ENCODE results near the gene ZG16B. TPM values are rescaled to one million over a fixed set of nuclear protein-coding genes. Genes with fewer than 3 reads are reported as not detected.

Gene ZG16B
- total and polyA plus RNA-seq, 4 experiments from 2014 or later: 0.79 TPM; not detected in 3

DNA sequence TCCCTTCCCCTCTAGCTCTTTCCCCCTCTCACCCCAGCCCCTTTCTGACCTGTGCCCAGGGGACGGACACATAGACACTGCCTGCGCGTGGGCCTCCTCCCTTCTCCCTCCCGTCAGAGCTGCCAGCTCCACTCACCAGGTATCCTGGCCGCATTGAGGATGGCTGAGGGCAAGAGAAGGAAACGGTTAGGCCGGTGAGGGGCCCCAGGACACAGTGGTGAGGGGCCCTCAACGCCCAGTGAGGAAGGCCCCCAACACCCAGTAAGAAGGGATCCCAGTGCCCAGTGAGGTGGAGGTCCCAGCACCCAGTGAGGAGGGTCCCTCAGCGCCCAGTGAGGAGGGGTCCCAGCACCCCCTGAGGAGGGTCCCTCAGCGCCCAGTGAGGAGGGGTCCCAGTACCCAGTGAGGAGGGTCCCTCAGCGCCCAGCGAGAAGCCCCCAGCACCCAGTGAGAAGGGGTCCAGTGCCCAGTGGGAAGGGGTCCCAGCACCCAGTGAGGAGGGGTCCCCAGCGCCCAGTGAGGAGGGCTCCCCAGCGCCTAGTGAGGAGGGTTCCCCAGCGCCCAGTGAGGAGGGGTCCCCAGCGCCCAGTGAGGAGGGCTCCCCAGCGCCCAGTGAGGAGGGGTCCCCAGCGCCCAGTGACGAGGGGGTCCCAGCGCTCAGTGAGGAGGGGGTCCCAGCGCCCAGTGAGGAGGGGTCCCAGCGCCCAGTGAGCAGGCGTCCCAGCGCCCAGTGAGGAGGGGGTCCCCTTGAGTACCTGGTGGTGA lies 26.8 kb downstream of the ZG16B start:
- Mint-ChIP-seq H3K27ac (no peak overlapping the region), H3K4me3 (peak overlapping the region in 4 of 8 donors; percentile 26 to 46 (median 31)), H3K9me3 (peaks cover 3 to 17% (median 11%) of the 10 kb centered on the region in 8 donors), H3K27me3 (peaks cover 5 to 13% of the 10 kb centered on the region in 2 donors), H3K4me1 (peaks cover 2 to 6% (median 5%) of the 10 kb centered on the region in 4 donors), H3K36me3 (peaks cover 0 to 10% of the 10 kb centered on the region in 2 donors)
- no peaks in the 10 kb centered on the region for H3K36me3 ChIP-seq (ENCODE audit: insufficient read depth, low read length)
- DNase-seq: no peak
- peaks cover 12% of the 10 kb centered on the region for H3K4me1 ChIP-seq (ENCODE audit: insufficient read depth, low read length)
- peaks cover 6% of the 10 kb centered on the region for H3K27me3 ChIP-seq (ENCODE audit: insufficient read depth, low read length)
- intact Hi-C loops (cut with micrococcal nuclease): no loop called here
- H3K4me3 ChIP-seq (ENCODE audit: low read length in 2 of 2): no peak overlapping the region
- H3K9me3 ChIP-seq (ENCODE audit: control insufficient read depth in 1 of 2, low read length in 2 of 2): peaks cover 0 to 5% of the 10 kb centered on the region in 2 donors
- CTCF ChIA-PET (ENCODE audit: partially characterized antibody): interaction anchor here (0.7 to 2.0 kb wide), 4 partner anchors 9 to 15 kb away, joined by 3 to 7 read pairs (median 4); no protein-coding TSS in a partner anchor
- H3K27ac ChIP-seq (ENCODE audit: low read depth, low read length): no peak overlapping the region
- POLR2A ChIA-PET (ENCODE audit: partially characterized antibody): no interaction called here

DNA sequence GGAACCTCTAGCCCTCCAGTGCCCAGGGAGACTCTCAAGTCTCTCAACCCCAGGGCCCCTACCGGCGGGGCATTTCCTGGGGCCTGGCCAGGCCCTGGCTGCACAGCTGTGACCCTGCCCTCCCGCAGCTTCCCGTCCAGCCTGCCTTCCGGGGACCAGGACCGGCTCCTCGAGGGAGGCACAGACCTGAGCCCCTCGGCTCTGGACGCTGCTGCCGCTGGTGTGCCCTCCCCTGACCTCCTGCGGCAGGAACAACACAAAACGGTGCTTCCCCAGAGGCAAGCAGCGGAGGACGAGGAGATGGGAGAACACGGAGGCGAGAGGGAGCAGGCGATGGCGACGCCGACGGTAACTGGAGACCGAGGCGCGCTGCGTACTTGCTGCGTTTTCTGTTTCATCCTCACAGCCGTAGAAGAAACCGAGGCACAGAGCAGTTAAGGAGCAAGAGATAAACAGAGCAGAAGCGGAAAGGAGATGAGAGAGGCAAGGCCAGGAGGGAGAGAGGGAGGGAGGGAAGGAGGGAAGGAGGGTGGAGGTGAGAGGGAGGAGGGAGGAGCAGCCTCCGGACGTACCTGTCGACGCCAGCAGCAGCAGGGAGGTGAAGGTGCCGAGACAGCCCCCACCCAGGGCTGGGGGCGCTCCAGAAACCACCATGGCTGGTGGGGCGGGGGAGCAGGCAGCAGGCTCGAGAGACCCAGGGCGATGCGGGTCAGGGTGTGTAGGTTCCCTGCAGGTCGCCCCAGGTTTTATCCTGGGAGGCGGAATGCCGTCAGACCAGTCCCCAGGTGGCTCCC lies 27.5 kb downstream of the ZG16B start, which contains the start of gene PRSS22:
TSS of gene PRSS22 (minus strand) at position 720 of the 794 bp plus-strand sequence. CDS start at position 654, 66 bp downstream.
- intact Hi-C loops (cut with micrococcal nuclease): no loop called here
- DNase-seq: no peak
- Histone ChIP-seq H3K27ac (ENCODE audit: low read depth, low read length) (no peak within 1 kb of the TSS), H3K4me1 (ENCODE audit: insufficient read depth, low read length) (peaks cover 12% of the 10 kb centered on the region), H3K4me3 (ENCODE audit: low read length in 2 of 2) (peak within 1 kb of the TSS in 1 of 2 donors; percentile 46), H3K36me3 (ENCODE audit: insufficient read depth, low read length) (no peaks in the 10 kb centered on the region), H3K9me3 (ENCODE audit: control insufficient read depth in 1 of 2, low read length in 2 of 2) (peaks cover 0 to 5% of the 10 kb centered on the region in 2 donors), H3K27me3 (ENCODE audit: insufficient read depth, low read length) (peaks cover 6% of the 10 kb centered on the region)
- H3K4me3 Mint-ChIP-seq: peak within 1 kb of the TSS; percentile 55 to 89 (median 86)
- ChIA-PET CTCF (ENCODE audit: partially characterized antibody) (interaction anchor here (2.0 kb wide), 1 partner anchor 10 kb away, joined by 7 read pairs; no protein-coding TSS in a partner anchor), POLR2A (ENCODE audit: partially characterized antibody) (no interaction called here)
- peaks cover 3 to 17% (median 11%) of the 10 kb centered on the region in 8 donors for H3K9me3 Mint-ChIP-seq
- peaks cover 2 to 6% (median 5%) of the 10 kb centered on the region in 4 donors for H3K4me1 Mint-ChIP-seq
- H3K27ac Mint-ChIP-seq: peak within 1 kb of the TSS in 3 of 7 donors; percentile 78 to 92 (median 81)
- peaks cover 0 to 10% of the 10 kb centered on the region in 2 donors for H3K36me3 Mint-ChIP-seq
- H3K27me3 Mint-ChIP-seq: peaks cover 5 to 13% of the 10 kb centered on the region in 2 donors

- Histone ChIP-seq H3K27ac (ENCODE audit: low read depth, low read length) (no peak overlapping the region), H3K9me3 (ENCODE audit: control insufficient read depth in 1 of 2, low read length in 2 of 2) (peaks cover 0 to 5% of the 10 kb centered on the region in 2 donors), H3K4me3 (ENCODE audit: low read length in 2 of 2) (no peak overlapping the region), H3K4me1 (ENCODE audit: insufficient read depth, low read length) (peaks cover 12% of the 10 kb centered on the region), H3K27me3 (ENCODE audit: insufficient read depth, low read length) (peaks cover 6% of the 10 kb centered on the region), H3K36me3 (ENCODE audit: insufficient read depth, low read length) (no peaks in the 10 kb centered on the region)
- Mint-ChIP-seq H3K4me1 (peaks cover 2 to 6% (median 5%) of the 10 kb centered on the region in 4 donors), H3K27me3 (peaks cover 5 to 13% of the 10 kb centered on the region in 2 donors), H3K27ac (no peak overlapping the region), H3K4me3 (peak overlapping the region in 5 of 8 donors; percentile 21 to 86 (median 29)), H3K9me3 (peaks cover 3 to 17% (median 11%) of the 10 kb centered on the region in 8 donors), H3K36me3 (peaks cover 0 to 10% of the 10 kb centered on the region in 2 donors)
- CTCF ChIA-PET (ENCODE audit: partially characterized antibody): interaction anchor here (2.0 kb wide), 1 partner anchor 9 kb away, joined by 7 read pairs; no protein-coding TSS in a partner anchor
- intact Hi-C loops (cut with micrococcal nuclease): no loop called here
- no peak for DNase-seq
- POLR2A ChIA-PET (ENCODE audit: partially characterized antibody): no interaction called here
These were observed 28.3 kb downstream of the ZG16B start for GRCh38 chr16:2858245-2859025.

GRCh38 chr16:2859686-2860265 lies 29.7 kb downstream of the ZG16B start:
- Mint-ChIP-seq H3K27ac (peak overlapping the region in 1 of 7 donors; percentile 25), H3K36me3 (peaks cover 0 to 3% of the 10 kb centered on the region in 2 donors), H3K9me3 (peaks cover under 1 to 10% (median 3%) of the 10 kb centered on the region in 8 donors), H3K27me3 (peaks cover 5 to 13% of the 10 kb centered on the region in 2 donors), H3K4me1 (peaks cover 2 to 6% (median 4%) of the 10 kb centered on the region in 4 donors), H3K4me3 (no peak overlapping the region)
- ChIA-PET CTCF (ENCODE audit: partially characterized antibody) (no interaction called here), POLR2A (ENCODE audit: partially characterized antibody) (no interaction called here)
- Histone ChIP-seq H3K9me3 (ENCODE audit: control insufficient read depth in 1 of 2, low read length in 2 of 2) (no peaks in the 10 kb centered on the region), H3K27me3 (ENCODE audit: insufficient read depth, low read length) (peaks cover 6% of the 10 kb centered on the region), H3K27ac (ENCODE audit: low read depth, low read length) (no peak overlapping the region), H3K4me3 (ENCODE audit: low read length in 2 of 2) (no peak overlapping the region), H3K4me1 (ENCODE audit: insufficient read depth, low read length) (peaks cover 12% of the 10 kb centered on the region), H3K36me3 (ENCODE audit: insufficient read depth, low read length) (no peaks in the 10 kb centered on the region)
- DNase-seq: no peak
- intact Hi-C loops (cut with micrococcal nuclease): loop anchor here (10.0 kb wide), 1 partner anchor 105 kb away; the partner anchor contains the start of gene SRRM2

DNA sequence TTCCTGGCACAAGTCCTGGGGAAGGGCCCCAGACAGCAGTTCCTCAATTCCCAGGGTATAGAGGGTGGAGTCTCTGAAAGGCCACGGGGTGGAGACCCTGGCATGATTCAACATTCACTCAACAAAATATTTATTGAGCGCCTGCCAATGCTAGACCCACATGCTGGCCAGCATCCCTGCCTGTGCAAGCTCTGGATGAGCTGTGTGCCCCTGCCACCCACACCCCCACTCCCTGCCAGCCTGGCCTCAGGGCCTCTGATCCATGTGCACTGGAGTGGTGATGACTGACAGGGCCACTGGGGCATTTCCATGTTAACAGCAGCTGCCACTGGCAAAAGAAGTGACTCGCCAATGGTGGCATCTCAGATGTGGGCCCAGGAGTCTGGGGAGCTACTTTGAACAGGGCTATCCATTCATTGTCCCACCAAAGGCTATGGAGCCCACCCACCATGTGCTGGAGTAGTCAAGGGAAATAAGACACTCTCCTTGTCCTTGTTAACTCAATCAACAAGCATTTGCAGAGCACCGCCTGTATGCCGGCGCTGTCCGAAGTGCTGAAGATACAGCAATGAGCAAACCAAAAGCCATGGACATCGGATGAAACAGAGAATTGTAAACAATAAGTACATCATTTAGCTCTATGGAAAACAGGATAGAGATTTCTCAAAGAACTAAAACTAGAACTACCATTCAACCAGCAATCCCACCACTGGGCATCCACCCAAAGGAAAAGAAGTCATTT lies 30.9 kb downstream of the ZG16B start:
- Histone ChIP-seq H3K4me3 (ENCODE audit: low read length in 2 of 2) (no peak overlapping the region), H3K9me3 (ENCODE audit: control insufficient read depth in 1 of 2, low read length in 2 of 2) (no peaks in the 10 kb centered on the region), H3K27ac (ENCODE audit: low read depth, low read length) (no peak overlapping the region), H3K36me3 (ENCODE audit: insufficient read depth, low read length) (no peaks in the 10 kb centered on the region), H3K27me3 (ENCODE audit: insufficient read depth, low read length) (peaks cover 6% of the 10 kb centered on the region), H3K4me1 (ENCODE audit: insufficient read depth, low read length) (peaks cover 12% of the 10 kb centered on the region)
- no peak overlapping the region for H3K27ac Mint-ChIP-seq
- CTCF ChIA-PET (ENCODE audit: partially characterized antibody): no interaction called here
- POLR2A ChIA-PET (ENCODE audit: partially characterized antibody): no interaction called here
- peaks cover 0 to 3% of the 10 kb centered on the region in 2 donors for H3K36me3 Mint-ChIP-seq
- H3K27me3 Mint-ChIP-seq: peaks cover 5 to 13% of the 10 kb centered on the region in 2 donors
- DNase-seq: peak in 1 of 5 donors; percentile 23
- H3K4me3 Mint-ChIP-seq: no peak overlapping the region
- H3K4me1 Mint-ChIP-seq: peaks cover 2 to 9% (median 4%) of the 10 kb centered on the region in 4 donors
- H3K9me3 Mint-ChIP-seq: peaks cover 0 to 9% (median 2%) of the 10 kb centered on the region in 8 donors
- intact Hi-C loops (cut with micrococcal nuclease): loop anchor here (10.0 kb wide), 1 partner anchor 106 kb away; the partner anchor contains the start of gene SRRM2

- no peak overlapping the region for H3K4me3 Mint-ChIP-seq
- Histone ChIP-seq H3K4me3 (ENCODE audit: low read length in 2 of 2) (no peak overlapping the region), H3K4me1 (ENCODE audit: insufficient read depth, low read length) (peaks cover 13% of the 10 kb centered on the region), H3K27me3 (ENCODE audit: insufficient read depth, low read length) (no peaks in the 10 kb centered on the region), H3K9me3 (ENCODE audit: control insufficient read depth in 1 of 2, low read length in 2 of 2) (no peaks in the 10 kb centered on the region), H3K36me3 (ENCODE audit: insufficient read depth, low read length) (no peaks in the 10 kb centered on the region), H3K27ac (ENCODE audit: low read depth, low read length) (no peak overlapping the region)
- peaks cover 0 to 7% (median 2%) of the 10 kb centered on the region in 8 donors for H3K9me3 Mint-ChIP-seq
- H3K27me3 Mint-ChIP-seq: peaks cover 5% of the 10 kb centered on the region in 2 donors
- intact Hi-C loops (cut with micrococcal nuclease): loop anchor here (5.0 to 10.0 kb wide), 2 partner anchors 88 to 111 kb away; partner anchors contain the start of genes ELOB and SRRM2
- peak in 1 of 5 donors; percentile 16 for DNase-seq
- peaks cover 7 to 25% (median 13%) of the 10 kb centered on the region in 4 donors for H3K4me1 Mint-ChIP-seq
- POLR2A ChIA-PET (ENCODE audit: partially characterized antibody): no interaction called here
- peak overlapping the region in 3 of 7 donors; percentile 43 to 66 (median 55) for H3K27ac Mint-ChIP-seq
- peaks cover 0 to 3% of the 10 kb centered on the region in 2 donors for H3K36me3 Mint-ChIP-seq
- CTCF ChIA-PET (ENCODE audit: partially characterized antibody): interaction anchor here (1.2 to 1.5 kb wide), 2 partner anchors 9 to 55 kb away, joined by 3 to 5 read pairs; no protein-coding TSS in a partner anchor
These were observed 35.5 kb downstream of the ZG16B start for GRCh38 chr16:2865651-2866050.
